Muscle of leg (tissue), 11 donors: ENCODE data around the gene UNC5A. TPM values are rescaled to one million over a fixed set of nuclear protein-coding genes. Genes with fewer than 3 reads are reported as not detected.

ENCODE experiments used
- DNase-seq: peaks from one replicate; pipeline ENCODE4 v3.0.0; 2013
- H3K27ac ChIP-seq: one replicate; pipeline ENCODE4 v1.5.1; 2013; ENCODE audit warnings: mild to moderate bottlenecking, low read length, control low read depth
- H3K27me3 ChIP-seq: one replicate; pipeline ENCODE4 v1.6.1; 2013; ENCODE audit warnings: low read length; ENCODE audit not compliant: control insufficient read depth, insufficient read depth
- H3K36me3 ChIP-seq: one replicate; pipeline ENCODE4 v1.6.1; 2013; ENCODE audit warnings: low read length; ENCODE audit not compliant: control insufficient read depth, insufficient read depth
- H3K4me1 ChIP-seq: one replicate; pipeline ENCODE4 v1.6.1; 2013; ENCODE audit warnings: low read length; ENCODE audit not compliant: control insufficient read depth, insufficient read depth
- H3K4me3 ChIP-seq: one replicate; pipeline ENCODE4 v1.5.1; 2013; ENCODE audit warnings: low read length, control low read depth
- H3K9me3 ChIP-seq: replicated peaks from 2 replicates; pipeline ENCODE4 v1.6.1; 2013; ENCODE audit warnings: low read depth, low read length; ENCODE audit not compliant: control insufficient read depth
- WGBS: methylation state at CpG from one replicate; pipeline ENCODE4 v1.1.5; 2013; ENCODE audit warnings: missing lambda C conversion rate; ENCODE audit not compliant: insufficient coverage; 5-methylcytosine and 5-hydroxymethylcytosine counted together
- polyA plus RNA-seq, 8 donors: library from polyadenylated mRNA; unstranded; fragments of 120-200 nt; gene quantifications; one replicate each; pipeline versions ENCODE4 v1.2.1 to v1.2.3, GENCODE V29; 2013; ENCODE audit warnings: inconsistent platforms in 1 of 8, low replicate concordance in 1 of 8; ENCODE audit not compliant: insufficient read length in 8 of 8, insufficient read depth in 1 of 8
- total RNA-seq: library from RNA; stranded (reverse); fragments of 120-200 nt; gene quantifications from one replicate; pipeline ENCODE4 v1.2.4, GENCODE V29; 2013

The UNC5A gene
- total and polyA plus RNA-seq, 9 donors, result 0.62 to 2.1 (median 1.5) TPM

GRCh38 chr5:176904276-176904675 is 93.9 kb downstream of the UNC5A start:
- no peaks in the 10 kb centered on the region for H3K27me3 ChIP-seq
- no peak overlapping the region for H3K4me3 ChIP-seq
- peaks cover 19% of the 10 kb centered on the region for H3K4me1 ChIP-seq
- WGBS, result 81% methylated on average over 3 of the region's 3 CpGs
- peaks cover 52% of the 10 kb centered on the region for H3K36me3 ChIP-seq
- H3K27ac ChIP-seq, result no peak overlapping the region
- DNase-seq, result no peak
- no peaks in the 10 kb centered on the region for H3K9me3 ChIP-seq

GRCh38 chr5:176906126-176906525 is 95.8 kb downstream of the UNC5A start:
- no peak overlapping the region for H3K27ac ChIP-seq

DNA sequence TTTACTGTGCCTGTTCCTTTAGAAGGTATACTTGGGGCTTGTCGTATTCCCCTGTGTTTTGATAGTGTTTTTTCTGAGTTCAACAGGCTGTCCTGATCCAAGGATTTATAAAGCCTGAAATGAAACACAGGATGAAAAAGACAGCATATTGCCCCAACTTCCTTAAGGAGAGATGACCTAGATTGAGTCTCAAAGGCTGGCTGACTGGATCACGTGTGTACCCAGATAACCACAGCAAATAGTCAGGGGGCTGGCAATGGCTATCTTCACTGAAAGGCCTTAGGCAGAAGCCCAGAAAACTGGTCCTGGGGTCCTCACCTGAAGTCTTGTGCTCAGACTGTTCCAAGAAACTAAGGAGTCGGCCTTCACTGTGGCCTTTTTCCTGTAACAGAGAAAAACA is 96.4 kb downstream of the UNC5A start:
- H3K4me1 ChIP-seq, result no peaks in the 10 kb centered on the region
- peaks cover 55% of the 10 kb centered on the region for H3K36me3 ChIP-seq
- no CpG with 5 or more reads among the region's 3 CpGs for WGBS
- no peak for DNase-seq
- H3K4me3 ChIP-seq, result no peak overlapping the region
- H3K27ac ChIP-seq, result no peak overlapping the region
- no peaks in the 10 kb centered on the region for H3K9me3 ChIP-seq
- H3K27me3 ChIP-seq, result no peaks in the 10 kb centered on the region

More at GRCh38 chr5:176906126-176906525, 95.8 kb downstream of the UNC5A start:
- no CpG with 5 or more reads among the region's 1 CpG for WGBS
- peaks cover 55% of the 10 kb centered on the region for H3K36me3 ChIP-seq
- no peaks in the 10 kb centered on the region for H3K27me3 ChIP-seq
- H3K9me3 ChIP-seq, result no peaks in the 10 kb centered on the region
- DNase-seq, result no peak
- H3K4me3 ChIP-seq, result no peak overlapping the region
- H3K4me1 ChIP-seq, result peaks cover 2% of the 10 kb centered on the region

DNA sequence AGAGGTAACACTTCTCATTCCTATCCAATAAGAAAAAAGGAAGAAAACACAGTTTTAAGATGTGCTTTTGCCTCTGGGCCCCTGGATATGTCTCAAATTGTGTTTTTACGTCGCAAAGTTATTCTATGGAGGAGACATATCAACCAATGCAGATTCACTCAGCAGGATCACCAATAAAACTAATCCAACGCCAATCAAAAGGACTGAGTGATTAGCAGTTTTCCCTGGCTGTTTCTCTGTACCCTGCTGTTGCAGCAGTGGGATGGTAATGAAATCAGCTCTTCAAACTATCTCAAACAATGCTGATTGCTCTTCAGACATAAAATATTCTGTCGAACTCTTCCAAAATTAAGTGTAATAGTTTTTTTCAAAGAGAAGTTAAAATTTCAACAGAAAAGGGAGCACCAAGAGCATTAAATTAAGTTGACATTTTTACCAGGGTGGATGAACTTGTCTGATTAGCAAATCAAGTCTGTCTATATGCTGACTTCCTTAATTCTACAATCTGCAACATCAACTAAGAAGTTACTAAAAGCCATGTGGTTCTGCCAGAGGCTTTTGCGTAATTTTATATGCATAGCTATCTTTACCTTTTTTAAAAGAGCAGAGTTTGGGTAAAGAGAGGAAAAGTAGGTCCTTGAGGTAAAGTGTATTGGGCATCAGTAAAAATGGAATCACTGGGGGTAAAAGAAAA is 98.5 kb downstream of the UNC5A start:
- Histone ChIP-seq H3K27ac (no peak overlapping the region), H3K36me3 (peaks cover 45% of the 10 kb centered on the region), H3K27me3 (no peaks in the 10 kb centered on the region), H3K4me3 (no peak overlapping the region), H3K9me3 (no peaks in the 10 kb centered on the region), H3K4me1 (no peaks in the 10 kb centered on the region)
- DNase-seq, result no peak
- no CpG with 5 or more reads among the region's 5 CpGs for WGBS

GRCh38 chr5:176912115-176912514 is 101.8 kb downstream of the UNC5A start:
- no CpG with 5 or more reads among the region's 2 CpGs for WGBS
- DNase-seq, result no peak
- Histone ChIP-seq H3K27ac (no peak overlapping the region), H3K4me1 (no peaks in the 10 kb centered on the region), H3K27me3 (no peaks in the 10 kb centered on the region), H3K9me3 (no peaks in the 10 kb centered on the region), H3K36me3 (peaks cover 16% of the 10 kb centered on the region), H3K4me3 (no peak overlapping the region)

- no peaks in the 10 kb centered on the region for H3K4me1 ChIP-seq
- no CpG with 5 or more reads among the region's 2 CpGs for WGBS
- no peaks in the 10 kb centered on the region for H3K27me3 ChIP-seq
- peaks cover 10% of the 10 kb centered on the region for H3K36me3 ChIP-seq
- DNase-seq, result no peak
- H3K27ac ChIP-seq, result no peak overlapping the region
- no peaks in the 10 kb centered on the region for H3K9me3 ChIP-seq
- H3K4me3 ChIP-seq, result no peak overlapping the region
Measured at GRCh38 chr5:176915906-176916305, 105.5 kb downstream of the UNC5A start.

GRCh38 chr5:176916337-176916736 is 106.0 kb downstream of the UNC5A start:
- Histone ChIP-seq H3K27ac (no peak overlapping the region), H3K4me1 (no peaks in the 10 kb centered on the region), H3K27me3 (no peaks in the 10 kb centered on the region), H3K36me3 (peaks cover 10% of the 10 kb centered on the region), H3K9me3 (no peaks in the 10 kb centered on the region), H3K4me3 (no peak overlapping the region)
- no peak for DNase-seq

GRCh38 chr5:176918613-176919012 is 108.3 kb downstream of the UNC5A start:
- Histone ChIP-seq H3K9me3 (no peaks in the 10 kb centered on the region), H3K27ac (no peak overlapping the region), H3K27me3 (no peaks in the 10 kb centered on the region), H3K4me1 (no peaks in the 10 kb centered on the region), H3K4me3 (no peak overlapping the region), H3K36me3 (peaks cover 10% of the 10 kb centered on the region)
- no peak for DNase-seq
- 92% methylated on average over 6 of the region's 6 CpGs for WGBS

- WGBS, result 76% methylated on average over 2 of the region's 3 CpGs
- DNase-seq, result no peak
- peaks cover 8% of the 10 kb centered on the region for H3K36me3 ChIP-seq
Measured at GRCh38 chr5:176921714-176922113, 111.4 kb downstream of the UNC5A start.

GRCh38 chr5:176922817-176923216 is 112.5 kb downstream of the UNC5A start:
- Histone ChIP-seq H3K27ac (no peak overlapping the region), H3K4me3 (no peak overlapping the region), H3K36me3 (peaks cover 8% of the 10 kb centered on the region), H3K4me1 (no peaks in the 10 kb centered on the region), H3K9me3 (no peaks in the 10 kb centered on the region), H3K27me3 (no peaks in the 10 kb centered on the region)
- 91% methylated on average over 1 of the region's 2 CpGs for WGBS
- no peak for DNase-seq

More at GRCh38 chr5:176921714-176922113, 111.4 kb downstream of the UNC5A start:
- Histone ChIP-seq H3K4me3 (no peak overlapping the region), H3K27me3 (no peaks in the 10 kb centered on the region), H3K27ac (no peak overlapping the region), H3K4me1 (no peaks in the 10 kb centered on the region), H3K9me3 (no peaks in the 10 kb centered on the region)

DNA sequence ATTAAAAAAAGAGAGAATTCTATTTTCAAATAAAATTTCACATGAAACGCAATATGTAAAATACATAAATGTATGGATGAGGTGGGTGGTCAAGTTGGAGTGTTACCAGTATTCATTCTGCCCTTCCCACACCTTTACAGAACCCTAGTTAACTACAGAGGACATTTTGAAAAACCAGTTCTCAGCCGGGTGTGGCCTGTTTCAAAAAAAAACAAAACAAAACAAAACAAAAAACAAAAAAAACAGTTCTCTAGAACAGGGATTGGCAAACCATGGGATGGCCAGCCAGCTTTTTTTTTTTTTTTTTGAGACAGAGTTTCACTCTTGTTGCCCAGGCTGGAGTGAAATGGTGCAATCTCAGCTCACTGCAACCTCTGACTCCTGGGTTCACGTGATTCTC is 117.2 kb downstream of the UNC5A start:
- no peak overlapping the region for H3K4me3 ChIP-seq
- WGBS, result 88% methylated on average over 1 of the region's 3 CpGs
- H3K9me3 ChIP-seq, result no peaks in the 10 kb centered on the region
- H3K27me3 ChIP-seq, result no peaks in the 10 kb centered on the region
- no peak for DNase-seq
- peaks cover 12% of the 10 kb centered on the region for H3K36me3 ChIP-seq
- no peak overlapping the region for H3K27ac ChIP-seq
- H3K4me1 ChIP-seq, result no peaks in the 10 kb centered on the region
